ENCODE measurements around the gene CORO1A. TPM values are rescaled to one million over a fixed set of nuclear protein-coding genes. Genes with fewer than 3 reads are reported as not detected.
"Not testable (repeated sequence)": the region's sequence is repeated elsewhere in the genome, so short reads cannot be mapped to it uniquely, and the experiment has no call there.

CORO1A gene
- total RNA-seq, 1 donor from 2014 or later = 24.2 TPM

- not testable (repeated sequence) for DNase-seq (ENCODE audit: low spot score)
These were observed 16.4 kb downstream of the CORO1A start for GRCh38 chr16:30199608-30200343.

- peak; percentile 44 for DNase-seq (ENCODE audit: low spot score)
These were observed 22.3 kb downstream of the CORO1A start for GRCh38 chr16:30205541-30206236.

- DNase-seq (ENCODE audit: low spot score) = not testable (repeated sequence)
These were observed 22.9 kb downstream of the CORO1A start for GRCh38 chr16:30206252-30206651.

- DNase-seq (ENCODE audit: low spot score) = peak; percentile 47
These were observed 23.8 kb downstream of the CORO1A start for GRCh38 chr16:30207063-30207704.

GRCh38 chr16:30209032-30209431 lies 25.6 kb downstream of the CORO1A start:
- DNase-seq (ENCODE audit: low spot score) = not testable (repeated sequence)

GRCh38 chr16:30211414-30211813 lies 28.0 kb downstream of the CORO1A start:
- DNase-seq (ENCODE audit: low spot score) = not testable (repeated sequence)

- peak; percentile 25 for DNase-seq (ENCODE audit: low spot score)
These were observed 33.7 kb downstream of the CORO1A start for GRCh38 chr16:30217082-30217481.

Other genes with a start within 250 kb of the CORO1A start
- gene TMEM219, start 221.5 kb upstream of the CORO1A start, total RNA-seq = 131 TPM
- gene TAOK2, start 209.7 kb upstream of the CORO1A start, total RNA-seq = 45.1 TPM
- 11.2 TPM for gene HIRIP3, start 188.0 kb upstream of the CORO1A start, total RNA-seq
- 88.5 TPM for gene INO80E, start 187.4 kb upstream of the CORO1A start, total RNA-seq
- 3.1 TPM for gene DOC2A, start 172.6 kb upstream of the CORO1A start, total RNA-seq
- gene C16orf92, start 160.4 kb upstream of the CORO1A start, total RNA-seq = not detected
- gene TLCD3B, start 152.3 kb upstream of the CORO1A start, total RNA-seq = not detected
- gene ALDOA, start 117.8 kb upstream of the CORO1A start, total RNA-seq = 1,279 TPM
- 88.9 TPM for gene PPP4C, start 107.6 kb upstream of the CORO1A start, total RNA-seq
- gene TBX6, start 91.7 kb upstream of the CORO1A start, total RNA-seq = 8.9 TPM
- 31.0 TPM for gene YPEL3, start 87.4 kb upstream of the CORO1A start, total RNA-seq
- gene GDPD3, start 70.1 kb upstream of the CORO1A start, total RNA-seq = 53.1 TPM
- gene MAPK3, start 60.4 kb upstream of the CORO1A start, total RNA-seq = 96.4 TPM
- 82.9 TPM for gene BOLA2B, start 10.1 kb downstream of the CORO1A start, total RNA-seq
- 36.4 TPM for gene SLX1A, start 10.3 kb downstream of the CORO1A start, total RNA-seq
- gene SULT1A3, start 15.7 kb downstream of the CORO1A start, total RNA-seq = 28.3 TPM
- 48.8 TPM for gene NPIPB13, start 64.9 kb downstream of the CORO1A start, total RNA-seq
- gene CD2BP2, start 171.7 kb downstream of the CORO1A start, total RNA-seq = 69.0 TPM
- gene TBC1D10B, start 186.9 kb downstream of the CORO1A start, total RNA-seq = 36.9 TPM
- gene MYL11, start 191.2 kb downstream of the CORO1A start, total RNA-seq = 2.9 TPM
- gene SEPTIN1, start 199.0 kb downstream of the CORO1A start, total RNA-seq = 8.2 TPM
- gene ZNF48, start 211.8 kb downstream of the CORO1A start, total RNA-seq = 8.1 TPM
- gene ZNF771, start 224.0 kb downstream of the CORO1A start, total RNA-seq = 5.2 TPM
- gene DCTPP1, start 246.4 kb downstream of the CORO1A start, total RNA-seq = 49.9 TPM

Data from ureter (tissue), 1 donor.